ENCODE results near the gene PTPRD. TPM values are rescaled to one million over a fixed set of nuclear protein-coding genes. Genes with fewer than 3 reads are reported as not detected.

The PTPRD gene
- total RNA-seq, 3 donors from 2014 or later (not counting 1 experiment from before 2014, with no cell fraction given): 0.05 to 0.68 TPM; not detected in 1

DNA sequence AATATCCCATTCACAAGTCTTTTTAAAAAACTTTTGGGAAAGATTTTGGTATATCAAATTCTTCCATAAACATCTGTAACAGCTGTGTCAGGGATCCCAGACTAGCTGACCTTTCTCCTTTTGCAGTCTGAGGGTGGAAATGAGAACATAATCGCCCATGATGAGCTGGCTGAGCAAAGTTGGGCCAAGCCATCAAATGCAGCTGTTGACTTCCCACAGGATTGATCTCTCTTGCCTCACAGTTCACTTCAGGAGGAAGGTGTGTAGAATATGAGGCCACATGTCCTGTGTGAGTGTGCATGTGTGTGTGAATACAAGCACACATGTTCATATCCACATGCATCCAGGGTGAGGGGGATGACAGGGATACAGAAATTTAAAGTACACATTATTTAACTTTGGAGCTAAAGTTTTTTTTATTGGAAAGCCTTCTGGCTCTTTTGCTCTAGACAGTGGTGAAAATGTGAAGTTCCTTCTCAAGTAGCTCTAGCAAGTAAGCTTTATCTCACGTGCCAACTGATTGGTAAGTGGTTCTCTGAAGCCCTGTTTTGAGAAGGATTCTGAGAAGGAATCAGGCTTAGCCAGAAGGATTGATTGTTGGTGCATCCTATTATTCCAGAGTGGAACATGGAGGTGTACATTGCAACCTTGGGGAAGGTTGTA is 2344.5 kb downstream of the PTPRD start:
- peaks cover 3 to 7% of the 10 kb centered on the region in 2 donors for H3K27me3 Mint-ChIP-seq (ENCODE audit: low read depth in 2 of 2)
- H3K4me1 Mint-ChIP-seq: no peaks in the 10 kb centered on the region
- ATAC-seq: no peak
- 75% methylated on average over 2 of the region's 2 CpGs for WGBS (ENCODE audit: insufficient coverage)
- no peak overlapping the region for H3K4me3 Mint-ChIP-seq
- no peak for DNase-seq
- intact Hi-C loops (cut with micrococcal nuclease): no loop called here
- TF ChIP-seq, protein P1, sequence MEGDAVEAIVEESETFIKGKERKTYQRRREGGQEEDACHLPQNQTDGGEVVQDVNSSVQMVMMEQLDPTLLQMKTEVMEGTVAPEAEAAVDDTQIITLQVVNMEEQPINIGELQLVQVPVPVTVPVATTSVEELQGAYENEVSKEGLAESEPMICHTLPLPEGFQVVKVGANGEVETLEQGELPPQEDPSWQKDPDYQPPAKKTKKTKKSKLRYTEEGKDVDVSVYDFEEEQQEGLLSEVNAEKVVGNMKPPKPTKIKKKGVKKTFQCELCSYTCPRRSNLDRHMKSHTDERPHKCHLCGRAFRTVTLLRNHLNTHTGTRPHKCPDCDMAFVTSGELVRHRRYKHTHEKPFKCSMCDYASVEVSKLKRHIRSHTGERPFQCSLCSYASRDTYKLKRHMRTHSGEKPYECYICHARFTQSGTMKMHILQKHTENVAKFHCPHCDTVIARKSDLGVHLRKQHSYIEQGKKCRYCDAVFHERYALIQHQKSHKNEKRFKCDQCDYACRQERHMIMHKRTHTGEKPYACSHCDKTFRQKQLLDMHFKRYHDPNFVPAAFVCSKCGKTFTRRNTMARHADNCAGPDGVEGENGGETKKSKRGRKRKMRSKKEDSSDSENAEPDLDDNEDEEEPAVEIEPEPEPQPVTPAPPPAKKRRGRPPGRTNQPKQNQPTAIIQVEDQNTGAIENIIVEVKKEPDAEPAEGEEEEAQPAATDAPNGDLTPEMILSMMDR (IDR thresholded peaks at IDR 0.05): no peak
- H3K9me3 Mint-ChIP-seq: no peaks in the 10 kb centered on the region
- Histone ChIP-seq H3K9me3 (ENCODE audit: control insufficient read depth, insufficient read depth, low read length) (no peaks in the 10 kb centered on the region), H3K27ac (ENCODE audit: low read length) (no peak overlapping the region), H3K4me1 (ENCODE audit: control insufficient read depth, insufficient read depth, low read length) (no peaks in the 10 kb centered on the region), H3K27me3 (ENCODE audit: control insufficient read depth, insufficient read depth, low read length) (no peaks in the 10 kb centered on the region), H3K36me3 (ENCODE audit: control insufficient read depth, insufficient read depth, low read length) (no peaks in the 10 kb centered on the region), H3K4me3 (ENCODE audit: low read length) (no peak overlapping the region)
- no peak overlapping the region for H3K27ac Mint-ChIP-seq
- no peaks in the 10 kb centered on the region for H3K36me3 Mint-ChIP-seq

DNA sequence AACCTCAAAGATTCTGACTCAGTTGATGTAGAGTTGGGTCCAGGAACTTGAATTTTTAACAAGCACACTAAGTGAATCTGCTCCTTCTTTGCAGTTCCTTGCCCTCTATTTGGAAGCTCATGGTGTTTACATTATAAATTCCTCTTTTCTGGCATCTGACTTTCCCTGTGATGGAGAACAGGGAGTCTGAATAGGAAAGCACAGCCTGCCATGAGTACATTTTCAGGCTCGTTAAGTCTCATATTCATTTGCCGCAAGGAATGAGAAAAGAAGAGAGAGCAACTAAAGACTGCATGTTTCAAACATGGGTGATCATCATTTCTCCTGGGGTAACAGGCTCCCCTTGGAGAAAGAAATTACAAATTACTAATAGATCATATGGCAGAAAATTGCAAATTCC is 2345.2 kb downstream of the PTPRD start:
- WGBS (ENCODE audit: insufficient coverage): 65% methylated on average over 2 of the region's 2 CpGs
- H3K4me3 Mint-ChIP-seq: no peak overlapping the region

DNA sequence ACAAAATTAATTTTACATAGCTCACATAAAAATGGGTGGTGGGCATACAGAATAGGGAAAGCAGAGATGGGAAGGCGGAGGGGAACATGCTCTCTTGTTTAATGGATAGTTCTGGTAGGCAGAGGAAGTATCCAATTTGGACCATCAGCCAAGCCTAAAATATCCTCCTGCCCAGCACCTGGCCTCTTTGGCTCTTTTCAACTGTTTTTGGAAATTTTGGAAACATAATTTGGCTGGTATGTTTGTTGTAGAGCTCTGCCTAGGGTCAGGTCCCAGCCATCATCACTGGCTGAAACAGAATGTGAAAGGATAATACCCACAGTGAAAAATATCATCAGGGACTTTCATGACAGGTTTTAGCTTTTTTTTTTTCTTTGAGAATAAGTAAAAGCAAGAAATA is 2345.9 kb downstream of the PTPRD start:
- H3K27ac ChIP-seq (ENCODE audit: low read length): no peak overlapping the region
- TF ChIP-seq, protein P1 (IDR thresholded peaks at IDR 0.05): no peak
- H3K4me1 ChIP-seq (ENCODE audit: control insufficient read depth, insufficient read depth, low read length): no peaks in the 10 kb centered on the region
- Mint-ChIP-seq H3K4me3 (no peak overlapping the region), H3K36me3 (no peaks in the 10 kb centered on the region), H3K27me3 (ENCODE audit: low read depth in 2 of 2) (peaks cover 3 to 7% of the 10 kb centered on the region in 2 donors), H3K4me1 (no peaks in the 10 kb centered on the region), H3K27ac (no peak overlapping the region), H3K9me3 (no peaks in the 10 kb centered on the region)
- intact Hi-C loops (cut with micrococcal nuclease): no loop called here
- WGBS (ENCODE audit: insufficient coverage): 50% methylated on average over 1 of the region's 1 CpG
- H3K36me3 ChIP-seq (ENCODE audit: control insufficient read depth, insufficient read depth, low read length): no peaks in the 10 kb centered on the region
- DNase-seq (no peak), ATAC-seq (no peak)
- no peaks in the 10 kb centered on the region for H3K27me3 ChIP-seq (ENCODE audit: control insufficient read depth, insufficient read depth, low read length)
- H3K9me3 ChIP-seq (ENCODE audit: control insufficient read depth, insufficient read depth, low read length): no peaks in the 10 kb centered on the region
- H3K4me3 ChIP-seq (ENCODE audit: low read length): no peak overlapping the region

More for the DNA sequence above, 2345.2 kb downstream of the PTPRD start:
- H3K4me3 ChIP-seq (ENCODE audit: low read length): no peak overlapping the region
- DNase-seq: no peak
- no peaks in the 10 kb centered on the region for H3K27me3 ChIP-seq (ENCODE audit: control insufficient read depth, insufficient read depth, low read length)
- no peak overlapping the region for H3K27ac ChIP-seq (ENCODE audit: low read length)
- H3K27me3 Mint-ChIP-seq (ENCODE audit: low read depth in 2 of 2): peaks cover 3 to 7% of the 10 kb centered on the region in 2 donors
- H3K9me3 ChIP-seq (ENCODE audit: control insufficient read depth, insufficient read depth, low read length): no peaks in the 10 kb centered on the region
- TF ChIP-seq, protein P1 (IDR thresholded peaks at IDR 0.05): no peak
- H3K27ac Mint-ChIP-seq: no peak overlapping the region
- no peaks in the 10 kb centered on the region for H3K9me3 Mint-ChIP-seq
- H3K4me1 ChIP-seq (ENCODE audit: control insufficient read depth, insufficient read depth, low read length): no peaks in the 10 kb centered on the region
- H3K4me1 Mint-ChIP-seq: no peaks in the 10 kb centered on the region
- no peaks in the 10 kb centered on the region for H3K36me3 Mint-ChIP-seq
- no peaks in the 10 kb centered on the region for H3K36me3 ChIP-seq (ENCODE audit: control insufficient read depth, insufficient read depth, low read length)
- intact Hi-C loops (cut with micrococcal nuclease): no loop called here
- ATAC-seq: no peak

DNA sequence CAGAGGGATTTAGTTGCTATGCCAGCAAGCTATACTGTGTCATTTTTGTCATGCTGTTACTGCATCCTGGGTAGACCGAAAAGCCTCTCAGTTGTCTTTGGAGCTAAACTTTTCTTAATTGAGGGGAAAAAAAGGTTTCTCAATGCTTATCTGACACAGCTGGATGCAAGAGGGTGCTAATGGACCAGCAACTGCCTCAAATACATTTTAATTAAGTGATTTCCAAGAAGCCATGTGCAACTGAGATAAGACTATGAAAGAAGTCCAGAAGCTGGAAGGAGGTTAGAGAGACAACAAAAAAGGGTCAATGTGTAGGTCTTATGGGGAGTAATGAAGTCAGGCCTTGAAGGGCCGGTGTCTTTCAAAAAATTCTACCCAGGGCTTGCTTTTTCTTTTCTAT is 2347.5 kb downstream of the PTPRD start:
- Histone ChIP-seq H3K9me3 (ENCODE audit: control insufficient read depth, insufficient read depth, low read length) (no peaks in the 10 kb centered on the region), H3K4me1 (ENCODE audit: control insufficient read depth, insufficient read depth, low read length) (no peaks in the 10 kb centered on the region), H3K36me3 (ENCODE audit: control insufficient read depth, insufficient read depth, low read length) (no peaks in the 10 kb centered on the region), H3K27ac (ENCODE audit: low read length) (no peak overlapping the region), H3K27me3 (ENCODE audit: control insufficient read depth, insufficient read depth, low read length) (no peaks in the 10 kb centered on the region), H3K4me3 (ENCODE audit: low read length) (no peak overlapping the region)
- Mint-ChIP-seq H3K4me3 (no peak overlapping the region), H3K36me3 (no peaks in the 10 kb centered on the region), H3K27ac (no peak overlapping the region), H3K27me3 (ENCODE audit: low read depth in 2 of 2) (peaks cover 3 to 7% of the 10 kb centered on the region in 2 donors), H3K9me3 (no peaks in the 10 kb centered on the region), H3K4me1 (no peaks in the 10 kb centered on the region)
- intact Hi-C loops (cut with micrococcal nuclease): no loop called here
- WGBS (ENCODE audit: insufficient coverage): 95% methylated on average over 2 of the region's 2 CpGs
- TF ChIP-seq, protein P1 (IDR thresholded peaks at IDR 0.05): no peak
- no peak for DNase-seq
- ATAC-seq: no peak
